ENCODE measurements around the gene TMC6. TPM values are rescaled to one million over a fixed set of nuclear protein-coding genes. Genes with fewer than 3 reads are reported as not detected.

The TMC6 gene
- total and polyA plus RNA-seq, 2 of the 13 experiments (the other 11 are each of a cell fraction or from before 2014, with no cell fraction given) = 48.4 to 99.1 TPM

- no peak for TF ChIP-seq ZNF17 (CRISPR knock-in tag; IDR thresholded peaks at IDR 0.05)
- no peak for TF ChIP-seq CEBPZ (IDR thresholded peaks at IDR 0.05; ENCODE audit: low read length)
- TF ChIP-seq NR0B2 (CRISPR knock-in tag; IDR thresholded peaks at IDR 0.05) = peak; percentile 49; the same call in 1 of the 2 replicates
- TF ChIP-seq ATF4 (CRISPR knock-in tag; IDR thresholded peaks at IDR 0.05) = peak in 1 of 2 experiments; percentile 31; a peak in 1 of 4 replicates
- peak; percentile 72; the same call in 1 of the 2 replicates for TF ChIP-seq MLXIP (CRISPR knock-in tag; IDR thresholded peaks at IDR 0.05; ENCODE audit: borderline replicate concordance)
- TF ChIP-seq ZEB1 (IDR thresholded peaks at IDR 0.05; ENCODE audit: insufficient replicate concordance, low read depth) = no peak
- peak; percentile 49 for TF ChIP-seq HNF4A (CRISPR knock-in tag; IDR thresholded peaks at IDR 0.05)
- no peak for TF ChIP-seq TOPORS (CRISPR knock-in tag; IDR thresholded peaks at IDR 0.05)
- peak; percentile 44; the same call in 1 of the 2 replicates for TF ChIP-seq HDAC1 (CRISPR knock-in tag; IDR thresholded peaks at IDR 0.05)
- no peak for TF ChIP-seq ZNF839 (CRISPR knock-in tag; IDR thresholded peaks at IDR 0.05; ENCODE audit: borderline replicate concordance)
- peak; percentile 63; the same call in 1 of the 2 replicates for TF ChIP-seq ISX (CRISPR knock-in tag; conservative IDR thresholded peaks at IDR 0.05)
- TF ChIP-seq ETV5 (CRISPR knock-in tag; IDR thresholded peaks at IDR 0.05; ENCODE audit: borderline replicate concordance) = no peak; the same call in 1 of the 2 replicates
- TF ChIP-seq EED (CRISPR knock-in tag; IDR thresholded peaks at IDR 0.05) = no peak; the same call in 1 of the 2 replicates
- TF ChIP-seq ZNF878 (CRISPR knock-in tag; IDR thresholded peaks at IDR 0.05) = no peak
- no peak for TF ChIP-seq STAT5B (CRISPR knock-in tag; IDR thresholded peaks at IDR 0.05)
- no peak for TF ChIP-seq CREB1 (IDR thresholded peaks at IDR 0.05)
- no peak for TF ChIP-seq CREB1 (CRISPR knock-in tag; IDR thresholded peaks at IDR 0.05)
- no peak for TF ChIP-seq GLMP (CRISPR knock-in tag; IDR thresholded peaks at IDR 0.05; ENCODE audit: borderline replicate concordance)
- TF ChIP-seq ZNF138 (CRISPR knock-in tag; IDR thresholded peaks at IDR 0.05; ENCODE audit: low read depth) = no peak
- TF ChIP-seq ZNF773 (CRISPR knock-in tag; IDR thresholded peaks at IDR 0.05; ENCODE audit: borderline replicate concordance) = peak; percentile 35
- TF ChIP-seq STAG1 (CRISPR knock-in tag; IDR thresholded peaks at IDR 0.05) = peak; percentile 26; the same call in 1 of the 2 replicates
- no peak; the same call in 1 of the 2 replicates for TF ChIP-seq FOXA3 (CRISPR knock-in tag; IDR thresholded peaks at IDR 0.05)
Measured at GRCh38 chr17:78168242-78168902, 39.8 kb upstream of the TMC6 start, which contains the start of gene SYNGR2 (continued).

Data from HepG2 (cell line).